IMR-90 (cell line): ENCODE measurements around the gene TINAG. TPM values are rescaled to one million over a fixed set of nuclear protein-coding genes. Genes with fewer than 3 reads are reported as not detected.

ENCODE experiments used
- ATAC-seq: fragments of 200-7000 bp; cut with Tn5 transposase; 2 replicates; pipeline ENCODE4 v1.9.1; 2020; ENCODE audit warnings: low read depth, mild to moderate bottlenecking, moderate library complexity
- BruUV-seq: library from RNA; stranded (reverse); fragments of 400-500 nt; replicated peaks from 2 replicates; lab custom pipeline; 2021; lab: Mats Ljungman, UMichigan
- CTCF ChIA-PET: fragments of 300-600 bp; formaldehyde crosslinking; extraction: SDS; loops from one replicate; lab custom pipeline; 2021; ENCODE audit warnings: antibody characterized with exemption; lab: Yijun Ruan, JAX
- POLR2A ChIA-PET: fragments of 300-600 bp; sonication (Branson Sonifier 250); formaldehyde crosslinking; loops from one replicate; lab custom pipeline; 2022; ENCODE audit warnings: antibody characterized with exemption; ENCODE audit not compliant: unreplicated experiment; lab: Charles Lee
- DNase-seq: peaks from one replicate; pipeline ENCODE4 v3.0.0; 2013
- H2AFZ ChIP-seq: replicated peaks from 2 replicates; pipeline ENCODE3; 2013; ENCODE audit warnings: low read length, mild to moderate bottlenecking; ENCODE audit not compliant: poor library complexity
- H2AK5ac ChIP-seq: 2 replicates; pipeline ENCODE4 v1.6.1; 2013; ENCODE audit warnings: low read depth, low read length, inconsistent platforms
- H2AK9ac ChIP-seq: replicated peaks from 2 replicates; pipeline ENCODE3; 2013; ENCODE audit warnings: mild to moderate bottlenecking, low read depth, low read length, moderate library complexity; ENCODE audit not compliant: poor library complexity
- H2BK120ac ChIP-seq: 2 replicates; pipeline ENCODE4 v1.6.1; 2013; ENCODE audit warnings: low read depth, low read length, inconsistent platforms
- H2BK15ac ChIP-seq: 3 replicates; pipeline ENCODE4 v1.6.1; 2013; ENCODE audit warnings: low read depth, low read length, inconsistent platforms
- H2BK20ac ChIP-seq: 2 replicates; pipeline ENCODE4 v1.6.1; 2013; ENCODE audit warnings: low read depth, mild to moderate bottlenecking, inconsistent platforms, low read length, moderate library complexity
- H2BK5ac ChIP-seq: 2 replicates; pipeline ENCODE4 v1.6.1; 2013; ENCODE audit warnings: mild to moderate bottlenecking, low read depth, low read length, inconsistent platforms; ENCODE audit not compliant: poor library complexity, severe bottlenecking
- H3K14ac ChIP-seq: replicated peaks from 2 replicates; pipeline ENCODE4 v1.6.1; 2013; ENCODE audit warnings: low read depth, low read length, inconsistent platforms
- H3K18ac ChIP-seq: 2 replicates; pipeline ENCODE4 v1.6.1; 2013; ENCODE audit warnings: low read depth, low read length, control low read depth
- H3K23ac ChIP-seq: 2 replicates; pipeline ENCODE4 v1.6.1; 2013; ENCODE audit warnings: low read depth, low read length, inconsistent platforms
- H3K27ac ChIP-seq: 2 replicates; pipeline ENCODE4 v1.5.1; 2013; ENCODE audit warnings: mild to moderate bottlenecking, control low read depth, low read length; ENCODE audit not compliant: insufficient read depth
- H3K27me3 ChIP-seq: 2 replicates; pipeline ENCODE4 v1.6.1; 2013; ENCODE audit warnings: low read length; ENCODE audit not compliant: control insufficient read depth, insufficient read depth
- H3K36me3 ChIP-seq: 2 replicates; pipeline ENCODE4 v1.6.1; 2013; ENCODE audit warnings: low read length, mixed read lengths; ENCODE audit not compliant: control insufficient read depth, insufficient read depth
- H3K4ac ChIP-seq: 2 replicates; pipeline ENCODE4 v1.6.1; 2013; ENCODE audit warnings: low read depth, low read length, inconsistent platforms
- H3K4me1 ChIP-seq: 2 replicates; pipeline ENCODE4 v1.6.1; 2013; ENCODE audit warnings: low read length, mixed read lengths; ENCODE audit not compliant: control insufficient read depth, insufficient read depth
- H3K4me2 ChIP-seq: 2 replicates; pipeline ENCODE4 v1.6.1; 2013; ENCODE audit warnings: low read depth, mild to moderate bottlenecking, control low read depth, low read length, moderate library complexity
- H3K4me3 ChIP-seq: 2 replicates; pipeline ENCODE4 v1.5.1; 2013; ENCODE audit warnings: low read depth, mild to moderate bottlenecking, control low read depth, low read length, moderate library complexity; ENCODE audit not compliant: insufficient read depth
- H3K56ac ChIP-seq: 2 replicates; pipeline ENCODE4 v1.6.1; 2013; ENCODE audit warnings: low read length, inconsistent platforms; ENCODE audit not compliant: insufficient read depth; ENCODE audit errors: extremely low read depth
- H3K79me1 ChIP-seq, 2 experiments: 2 replicates each; pipeline ENCODE4 v1.6.1; 2013; ENCODE audit warnings: low read length in 2 of 2, inconsistent platforms in 1 of 2, low read depth in 1 of 2
- H3K9ac ChIP-seq: 2 replicates; pipeline ENCODE4 v1.6.1; 2013; ENCODE audit warnings: low read depth, low read length, control low read depth
- H3K9me1 ChIP-seq: 2 replicates; pipeline ENCODE4 v1.6.1; 2013; ENCODE audit warnings: low read length, inconsistent platforms; ENCODE audit not compliant: insufficient read depth
- H3K9me3 ChIP-seq: 2 replicates; pipeline ENCODE4 v1.6.1; 2013; ENCODE audit warnings: low read length; ENCODE audit not compliant: control insufficient read depth, insufficient read depth
- H4K20me1 ChIP-seq: 2 replicates; pipeline ENCODE4 v1.6.1; 2013; ENCODE audit warnings: low read length, inconsistent platforms; ENCODE audit not compliant: insufficient read depth
- H4K5ac ChIP-seq: 2 replicates; pipeline ENCODE4 v1.6.1; 2013; ENCODE audit warnings: mild to moderate bottlenecking, low read depth, low read length, control low read depth
- H4K8ac ChIP-seq, 2 experiments: 2 replicates each; pipeline ENCODE4 v1.6.1; 2013; ENCODE audit warnings: low read depth in 2 of 2, low read length in 2 of 2, control low read depth in 1 of 2, inconsistent platforms in 1 of 2
- H4K91ac ChIP-seq: 2 replicates; pipeline ENCODE4 v1.6.1; 2013; ENCODE audit warnings: low read depth, low read length, inconsistent platforms; ENCODE audit not compliant: insufficient read depth
- BHLHE40 ChIP-seq: fragments of 150-350 bp; IDR thresholded peaks from 2 replicates; pipeline ENCODE4 v1.6.1; 2016; ENCODE audit warnings: mild to moderate bottlenecking, low read depth, low read length
- CEBPB ChIP-seq: IDR thresholded peaks from 2 replicates; pipeline ENCODE4 v1.6.1; 2012; ENCODE audit warnings: low read depth, low read length, improper control_type of control experiment
- CHD1 ChIP-seq: IDR thresholded peaks from 2 replicates; pipeline ENCODE4 v1.6.1; 2012; ENCODE audit warnings: low read depth, low read length, improper control_type of control experiment
- CTCF ChIP-seq: conservative IDR thresholded peaks from 2 replicates; pipeline ENCODE4 v1.5.1; 2012; ENCODE audit warnings: mild to moderate bottlenecking, low read depth, low read length, improper control_type of control experiment
- FOS ChIP-seq: fragments of 150-350 bp; IDR thresholded peaks from 2 replicates; pipeline ENCODE4 v1.6.1; 2016; ENCODE audit warnings: low read depth, low read length
- MAFK ChIP-seq: IDR thresholded peaks from 2 replicates; pipeline ENCODE4 v1.6.1; 2012; ENCODE audit warnings: low read depth, low read length, improper control_type of control experiment
- MAZ ChIP-seq: IDR thresholded peaks from 2 replicates; pipeline ENCODE4 v1.6.1; 2012; ENCODE audit warnings: low read depth, mild to moderate bottlenecking, low read length, improper control_type of control experiment, moderate library complexity, borderline replicate concordance
- MXI1 ChIP-seq: IDR thresholded peaks from 2 replicates; pipeline ENCODE4 v1.6.1; 2012; ENCODE audit warnings: low read depth, mild to moderate bottlenecking, low read length, moderate library complexity, borderline replicate concordance
- NFE2L2 ChIP-seq: fragments of 150-350 bp; IDR thresholded peaks from 2 replicates; pipeline ENCODE4 v1.6.1; 2016; ENCODE audit warnings: low read depth, mild to moderate bottlenecking, low read length
- POLR2A ChIP-seq: IDR thresholded peaks from 2 replicates; pipeline ENCODE4 v1.6.1; 2012; ENCODE audit warnings: mild to moderate bottlenecking, low read depth, low read length
- RAD21 ChIP-seq: IDR thresholded peaks from 2 replicates; pipeline ENCODE4 v1.6.1; 2012; ENCODE audit warnings: low read length, improper control_type of control experiment
- RCOR1 ChIP-seq: IDR thresholded peaks from 2 replicates; pipeline ENCODE4 v1.6.1; 2012; ENCODE audit warnings: mild to moderate bottlenecking, low read length, improper control_type of control experiment; ENCODE audit not compliant: insufficient replicate concordance
- RFX5 ChIP-seq: IDR thresholded peaks from 2 replicates; pipeline ENCODE4 v1.8.0; 2012; ENCODE audit warnings: low read depth, mild to moderate bottlenecking, low read length, moderate library complexity
- SMC3 ChIP-seq: fragments of 150-350 bp; IDR thresholded peaks from 2 replicates; pipeline ENCODE4 v1.6.1; 2016; ENCODE audit warnings: low read depth, mild to moderate bottlenecking, antibody characterized with exemption, low read length, moderate library complexity
- USF2 ChIP-seq: fragments of 150-350 bp; IDR thresholded peaks from 2 replicates; pipeline ENCODE4 v1.6.1; 2017; ENCODE audit warnings: mild to moderate bottlenecking, antibody characterized with exemption, low read length, low read depth
- WGBS, 2 experiments: methylation state at CpG; one replicate each; pipeline versions ENCODE4 v1.1.5 to v1.1.7; 2013; ENCODE audit warnings: missing lambda C conversion rate in 2 of 2; ENCODE audit not compliant: insufficient read length in 1 of 2; ENCODE audit errors: extremely low coverage in 2 of 2; 5-methylcytosine and 5-hydroxymethylcytosine counted together
- dilution Hi-C: fragments of 300-500 bp; cut with HindIII; formaldehyde crosslinking; loops from one replicate; pipeline ENCODE4 v1.14.3; 2018; ENCODE audit warnings: low sequenced_read_pairs; ENCODE audit not compliant: unreplicated experiment
- in situ Hi-C: fragments of 300-500 bp; cut with MboI; formaldehyde crosslinking; loops from 3 replicates; pipeline ENCODE4 v1.14.3; 2019; ENCODE audit warnings: low sequenced_read_pairs, inconsistent platforms, mixed read lengths
- intact Hi-C: fragments of 100-400 bp; cut with micrococcal nuclease; formaldehyde crosslinking; loops from 2 replicates; pipeline ENCODE4 v1.10.0; 2022
- polyA plus RNA-seq, 3 experiments: library from polyadenylated mRNA; depleted of rRNA; stranded (reverse); fragments of >200 nt; gene quantifications; 2 replicates each; pipeline ENCODE4 v1.2.3, GENCODE V29; 2012; ENCODE audit warnings: low replicate concordance in 1 of 3
- total RNA-seq: library from RNA; depleted of rRNA; stranded (reverse); fragments of >200 nt; gene quantifications from 2 replicates; pipeline ENCODE4 v1.2.3, GENCODE V29; 2012
- TF ChIP-seq, protein P1 (sequence below): fragments of 150-350 bp; IDR thresholded peaks from 2 replicates; pipeline ENCODE4 v1.6.1; 2016; ENCODE audit warnings: low read depth, mild to moderate bottlenecking, low read length, moderate library complexity, borderline replicate concordance

TINAG gene
- total and polyA plus RNA-seq, 2 of the 4 experiments (the other 2 are of a cell fraction): not detected

GRCh38 chr6:54291738-54292137 lies 16.5 kb upstream of the TINAG start:
- no peak overlapping the region for H3K4ac ChIP-seq
- no peak overlapping the region for H3K23ac ChIP-seq
- H3K4me1 ChIP-seq: peaks cover 2% of the 10 kb centered on the region
- H3K36me3 ChIP-seq: no peaks in the 10 kb centered on the region
- in situ Hi-C loops: no loop called here
- H2BK20ac ChIP-seq: no peak overlapping the region
- DNase-seq (peak; percentile 66), ATAC-seq (no peak)
- no peak overlapping the region; a peak in 1 of 4 replicates for H4K8ac ChIP-seq
- H3K27me3 ChIP-seq: no peaks in the 10 kb centered on the region
- TF ChIP-seq POLR2A (no peak), CEBPB (no peak), CTCF (no peak), MAFK (no peak), MAZ (no peak), RAD21 (no peak), SMC3 (no peak), CHD1 (no peak), MXI1 (no peak), RCOR1 (no peak), RFX5 (no peak), BHLHE40 (no peak), NFE2L2 (no peak), FOS (no peak), USF2 (no peak)
- TF ChIP-seq, protein P1, sequence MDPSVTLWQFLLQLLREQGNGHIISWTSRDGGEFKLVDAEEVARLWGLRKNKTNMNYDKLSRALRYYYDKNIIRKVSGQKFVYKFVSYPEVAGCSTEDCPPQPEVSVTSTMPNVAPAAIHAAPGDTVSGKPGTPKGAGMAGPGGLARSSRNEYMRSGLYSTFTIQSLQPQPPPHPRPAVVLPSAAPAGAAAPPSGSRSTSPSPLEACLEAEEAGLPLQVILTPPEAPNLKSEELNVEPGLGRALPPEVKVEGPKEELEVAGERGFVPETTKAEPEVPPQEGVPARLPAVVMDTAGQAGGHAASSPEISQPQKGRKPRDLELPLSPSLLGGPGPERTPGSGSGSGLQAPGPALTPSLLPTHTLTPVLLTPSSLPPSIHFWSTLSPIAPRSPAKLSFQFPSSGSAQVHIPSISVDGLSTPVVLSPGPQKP: no peak
- no peak overlapping the region for H3K9ac ChIP-seq
- no peak overlapping the region for H2AFZ ChIP-seq
- no peak overlapping the region for H4K91ac ChIP-seq
- H4K5ac ChIP-seq: no peak overlapping the region
- ChIA-PET POLR2A (interaction anchor here (0.5 kb wide), 1 partner anchor 560 kb away, joined by 7 read pairs; no protein-coding TSS in a partner anchor), CTCF (no interaction called here)
- intact Hi-C loops: no loop called here
- no peak overlapping the region for H2BK5ac ChIP-seq
- H3K4me2 ChIP-seq: no peak overlapping the region
- H2AK9ac ChIP-seq: no peak overlapping the region
- H3K4me3 ChIP-seq: no peak overlapping the region
- whole genome bisulfite sequencing, 2 experiments: no CpG with 5 or more reads among the region's 2 CpGs
- dilution Hi-C loops: no loop called here
- H3K9me3 ChIP-seq: no peaks in the 10 kb centered on the region
- H2BK15ac ChIP-seq: no peak overlapping the region
- H3K14ac ChIP-seq: no peak overlapping the region
- no peak overlapping the region for H3K56ac ChIP-seq
- H4K20me1 ChIP-seq: no peaks in the 10 kb centered on the region
- no peak overlapping the region for H2BK120ac ChIP-seq
- H3K18ac ChIP-seq: no peak overlapping the region
- H3K9me1 ChIP-seq: peaks cover 4% of the 10 kb centered on the region; the same call in 1 of the 2 replicates
- H3K27ac ChIP-seq: no peak overlapping the region
- no peaks in the 10 kb centered on the region for H3K79me1 ChIP-seq
- BruUV-seq: no TSS peak
- H2AK5ac ChIP-seq: no peak overlapping the region
